A549 (cell line): Measurements from ENCODE around the gene SSBP3.

Experiments used
- CEBPB ChIP-seq, 2 experiments: fragments of >200 bp in 1 of 2; sonication (Bioruptor Twin) in 1 of 2; formaldehyde crosslinking in 1 of 2; IDR thresholded peaks; 2 replicates each; pipeline ENCODE4 v1.6.1; 2012 to 2016
- CTCF ChIP-seq: fragments of >200 bp; sonication (Bioruptor Twin); formaldehyde crosslinking; IDR thresholded peaks from 3 replicates; pipeline ENCODE4 v1.5.1; 2016
- JUN ChIP-seq, 2 experiments: fragments of >200 bp; sonication (Bioruptor Twin); formaldehyde crosslinking; IDR thresholded peaks; 2 replicates in 1 of 2; 3 replicates in 1 of 2; pipeline ENCODE4 v1.6.1; 2016 to 2017
- PHF8 ChIP-seq: fragments of 200-600 bp; sonication (generic); IDR thresholded peaks from 2 replicates; pipeline ENCODE4 v1.6.1; 2016; ENCODE audit warnings: low read depth, mild to moderate bottlenecking, antibody characterized with exemption, moderate library complexity, borderline replicate concordance
- POLR2A ChIP-seq: IDR thresholded peaks from 2 replicates; pipeline ENCODE4 v1.6.1; 2012; ENCODE audit warnings: mild to moderate bottlenecking, low read length
- RAD21 ChIP-seq, 2 experiments: fragments of >200 bp in 1 of 2; sonication (Bioruptor Twin) in 1 of 2; formaldehyde crosslinking in 1 of 2; IDR thresholded peaks in 1 of 2; conservative IDR thresholded peaks in 1 of 2; 2 replicates in 1 of 2; 3 replicates in 1 of 2; pipeline ENCODE4 v1.6.1; 2012 to 2018; ENCODE audit warnings: inconsistent platforms in 1 of 2
- SMC3 ChIP-seq: fragments of >200 bp; sonication (Bioruptor Twin); formaldehyde crosslinking; IDR thresholded peaks from 3 replicates; pipeline ENCODE4 v1.6.1; 2018; ENCODE audit warnings: inconsistent platforms
- TF ChIP-seq, protein P1 (sequence below): fragments of 150-350 bp; IDR thresholded peaks from 2 replicates; pipeline ENCODE4 v1.6.1; 2014; ENCODE audit warnings: low read depth, mild to moderate bottlenecking, low read length
- TF ChIP-seq, protein P2 (sequence below): fragments of 450-650 bp; IDR thresholded peaks from 2 replicates; pipeline ENCODE4 v1.6.1; 2014; ENCODE audit warnings: antibody characterized with exemption
- TF ChIP-seq, protein P3 (sequence below): fragments of >200 bp; sonication (Bioruptor Twin); formaldehyde crosslinking; IDR thresholded peaks from 2 replicates; pipeline ENCODE4 v1.6.1; 2016

GRCh38 chr1:54437783-54438182 lies 31.6 kb upstream of the SSBP3 start:
- no peak for TF ChIP-seq JUN (IDR thresholded peaks at IDR 0.05)
- TF ChIP-seq CTCF: no peak
- TF ChIP-seq, protein P1, sequence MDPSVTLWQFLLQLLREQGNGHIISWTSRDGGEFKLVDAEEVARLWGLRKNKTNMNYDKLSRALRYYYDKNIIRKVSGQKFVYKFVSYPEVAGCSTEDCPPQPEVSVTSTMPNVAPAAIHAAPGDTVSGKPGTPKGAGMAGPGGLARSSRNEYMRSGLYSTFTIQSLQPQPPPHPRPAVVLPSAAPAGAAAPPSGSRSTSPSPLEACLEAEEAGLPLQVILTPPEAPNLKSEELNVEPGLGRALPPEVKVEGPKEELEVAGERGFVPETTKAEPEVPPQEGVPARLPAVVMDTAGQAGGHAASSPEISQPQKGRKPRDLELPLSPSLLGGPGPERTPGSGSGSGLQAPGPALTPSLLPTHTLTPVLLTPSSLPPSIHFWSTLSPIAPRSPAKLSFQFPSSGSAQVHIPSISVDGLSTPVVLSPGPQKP: no peak
- TF ChIP-seq RAD21 (conservative IDR thresholded peaks at IDR 0.05 in 1 of 2, IDR thresholded peaks at IDR 0.05 in 1 of 2): no peak
- TF ChIP-seq SMC3: no peak
- TF ChIP-seq, protein P2, sequence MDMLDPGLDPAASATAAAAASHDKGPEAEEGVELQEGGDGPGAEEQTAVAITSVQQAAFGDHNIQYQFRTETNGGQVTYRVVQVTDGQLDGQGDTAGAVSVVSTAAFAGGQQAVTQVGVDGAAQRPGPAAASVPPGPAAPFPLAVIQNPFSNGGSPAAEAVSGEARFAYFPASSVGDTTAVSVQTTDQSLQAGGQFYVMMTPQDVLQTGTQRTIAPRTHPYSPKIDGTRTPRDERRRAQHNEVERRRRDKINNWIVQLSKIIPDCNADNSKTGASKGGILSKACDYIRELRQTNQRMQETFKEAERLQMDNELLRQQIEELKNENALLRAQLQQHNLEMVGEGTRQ: no peak
- no peak for TF ChIP-seq PHF8
- no peak for TF ChIP-seq CEBPB (IDR thresholded peaks at IDR 0.05)
- TF ChIP-seq, protein P3, sequence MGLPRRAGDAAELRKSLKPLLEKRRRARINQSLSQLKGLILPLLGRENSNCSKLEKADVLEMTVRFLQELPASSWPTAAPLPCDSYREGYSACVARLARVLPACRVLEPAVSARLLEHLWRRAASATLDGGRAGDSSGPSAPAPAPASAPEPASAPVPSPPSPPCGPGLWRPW: no peak
- TF ChIP-seq POLR2A: no peak
